Fibroblast of the conjunctiva (primary cell): ENCODE results near the gene NTSR1.
A peak's percentile ranks its signal among the peaks of the same experiment; 100 is the strongest.

Source experiments
- DNase-seq: peaks from one replicate; pipeline ENCODE4 v3.0.0-alpha.2; 2010; ENCODE audit warnings: low read depth

Gene NTSR1

DNA sequence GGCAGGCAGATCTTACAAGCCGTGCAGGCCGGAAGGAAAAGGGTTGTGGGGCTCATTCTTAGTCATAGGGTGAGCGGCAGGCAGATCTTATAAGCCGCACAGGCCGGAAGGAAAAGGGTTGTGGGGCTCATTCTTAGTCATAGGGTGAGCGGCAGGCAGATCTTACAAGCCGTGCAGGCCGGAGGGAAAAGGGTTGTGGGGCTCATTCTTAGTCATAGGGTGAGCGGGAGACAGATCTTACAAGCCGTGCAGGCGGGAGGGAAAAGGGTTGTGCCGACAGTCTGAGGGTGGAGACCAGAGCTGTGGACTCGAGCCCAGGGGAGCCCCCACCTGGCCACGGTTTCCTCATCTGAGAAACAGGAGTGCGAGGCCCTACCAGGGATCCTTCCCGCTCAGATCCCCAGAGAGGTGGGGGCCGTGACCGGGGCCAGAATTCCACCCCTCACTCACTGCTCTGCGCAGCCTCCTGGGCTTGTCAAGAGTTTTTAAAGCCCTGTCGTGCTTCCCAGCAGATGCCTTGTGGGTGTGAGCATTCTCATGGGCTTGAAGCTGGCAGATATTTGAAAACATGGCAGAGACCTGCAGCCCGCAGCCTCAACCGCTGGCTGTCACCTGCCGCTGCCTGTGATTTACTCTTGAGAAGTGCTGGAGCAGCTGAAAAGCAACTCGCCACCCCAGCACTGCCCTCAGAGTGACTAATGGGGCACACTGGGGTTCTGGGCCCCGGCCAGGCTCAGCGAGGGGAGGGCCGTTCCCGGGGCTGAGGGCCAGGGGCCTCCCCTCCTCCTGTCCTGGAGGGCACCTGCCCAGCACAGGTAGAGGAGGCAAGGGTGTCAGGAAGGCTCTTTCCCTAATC, 31.9 kb downstream of the NTSR1 start:
- DNase-seq = peak; percentile 71

DNA sequence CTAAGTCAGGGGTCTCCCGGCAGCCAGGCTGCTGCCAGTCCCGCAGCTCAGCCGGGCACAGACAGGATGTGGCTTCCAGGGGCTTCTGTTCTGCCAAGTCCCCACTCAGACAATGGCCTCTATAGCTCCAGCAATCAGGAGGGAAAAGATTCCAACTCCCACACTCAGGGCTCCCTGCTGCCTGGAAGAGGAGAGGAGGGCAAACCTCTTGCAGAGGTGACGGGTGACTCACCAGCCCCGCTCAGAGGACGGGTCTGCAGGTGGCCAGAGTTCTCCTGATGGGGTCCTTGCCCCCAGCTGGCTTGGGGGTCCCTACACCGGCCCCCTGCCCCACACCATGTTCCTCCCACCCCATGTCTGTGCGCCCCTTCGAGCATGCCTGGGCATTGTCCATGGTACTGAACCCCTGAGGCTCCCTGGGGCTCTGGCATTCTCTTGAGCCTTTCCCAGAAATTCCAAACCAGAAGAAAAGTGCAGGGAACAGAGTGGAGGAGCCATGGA, 32.6 kb downstream of the NTSR1 start:
- no peak for DNase-seq

DNA sequence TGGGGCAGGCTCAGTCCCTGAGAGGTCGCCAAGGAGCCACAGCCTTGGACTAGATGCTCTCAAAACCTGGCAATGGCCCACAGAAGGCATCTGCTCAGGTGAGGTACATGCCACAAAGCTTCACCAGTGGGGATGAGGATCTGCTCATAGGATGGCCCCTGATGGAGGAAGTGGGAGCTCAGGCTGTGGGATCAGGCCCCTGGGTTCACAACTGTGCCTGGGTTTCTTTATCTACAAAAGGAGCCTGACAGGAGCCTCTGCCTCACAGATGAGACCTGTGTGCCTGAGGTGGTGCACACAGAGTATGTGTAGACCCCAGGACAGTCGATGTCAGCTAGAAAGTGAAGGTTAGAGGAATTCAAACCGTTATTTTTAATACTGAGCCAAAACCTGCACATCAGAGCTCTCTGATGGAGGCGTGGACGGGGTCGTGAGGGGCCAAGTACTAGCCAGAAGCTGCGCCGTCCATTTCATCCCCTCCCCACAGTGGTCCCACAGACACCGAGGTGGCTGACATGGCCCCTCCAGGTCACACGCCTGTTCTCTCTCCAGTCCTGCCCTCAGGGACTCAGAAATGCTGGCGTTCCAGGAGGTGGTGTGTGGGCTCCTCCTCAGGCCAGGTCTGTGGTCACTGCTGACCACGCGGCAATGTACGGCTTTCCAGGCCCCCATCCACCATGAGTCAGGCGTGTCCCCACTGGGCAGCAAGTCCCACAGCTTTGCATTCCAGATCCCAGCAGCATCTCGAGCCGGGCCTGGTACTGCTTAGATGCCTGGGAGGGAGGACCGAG, 33.3 kb downstream of the NTSR1 start:
- DNase-seq = no peak

DNA sequence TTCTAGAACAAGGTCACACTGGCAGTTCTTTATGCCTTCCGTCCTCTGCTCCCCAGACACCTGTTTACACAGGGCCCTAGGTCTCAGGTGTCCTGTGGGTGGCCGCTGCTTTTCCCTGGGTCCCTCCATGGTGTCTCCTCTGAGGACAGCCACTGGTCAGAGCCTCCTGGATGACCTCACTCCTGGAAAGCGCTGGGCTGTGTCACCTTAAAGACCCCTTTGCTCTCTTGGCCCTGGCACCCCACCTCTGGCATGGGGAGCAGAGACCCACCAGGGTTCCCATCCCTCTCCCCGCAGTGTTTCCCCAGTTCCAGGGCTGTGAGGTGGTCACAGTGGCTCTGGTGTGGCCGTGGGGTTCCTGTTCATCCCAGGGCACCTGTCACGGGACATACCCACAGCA, 33.9 kb downstream of the NTSR1 start:
- DNase-seq = no peak

DNA sequence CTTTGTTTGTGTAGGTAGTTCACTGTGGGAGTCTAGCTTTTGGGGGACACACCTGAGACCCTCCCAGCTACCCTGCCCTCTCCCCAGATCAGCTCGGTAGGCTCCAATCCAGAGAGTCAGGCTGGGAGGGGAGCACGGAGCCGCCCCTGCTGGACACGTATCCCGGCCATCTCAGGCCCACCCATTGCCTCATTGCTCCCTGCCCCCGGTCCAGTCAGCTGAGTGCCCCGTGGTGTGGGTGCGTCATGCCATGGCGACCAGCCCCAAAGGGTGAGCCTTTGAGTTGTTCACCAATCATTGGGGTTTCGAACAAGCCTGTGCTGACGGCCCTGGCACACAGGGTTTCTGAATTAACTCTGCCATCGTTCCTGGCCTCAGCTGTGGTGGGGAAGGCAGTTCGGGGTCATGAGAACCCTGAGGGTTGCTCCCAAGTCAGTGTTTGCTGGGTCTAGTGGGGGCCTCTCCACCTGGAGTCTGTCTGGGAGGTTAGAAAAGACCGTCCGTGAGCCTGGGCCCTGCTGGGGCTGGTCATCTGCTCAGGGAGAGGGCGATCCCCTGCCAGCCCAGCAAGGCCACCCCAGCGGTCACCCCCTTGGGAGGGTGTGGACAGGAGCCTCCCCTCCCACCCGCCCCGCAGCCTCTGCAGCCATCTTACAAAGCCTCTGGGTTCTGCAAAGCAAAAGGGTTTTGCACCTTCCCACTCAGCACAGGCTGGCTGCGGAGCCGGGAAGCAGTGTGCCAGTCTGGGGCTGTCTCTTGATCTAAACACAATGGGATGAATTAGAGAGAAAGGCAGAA, 34.5 kb downstream of the NTSR1 start:
- no peak for DNase-seq

DNA sequence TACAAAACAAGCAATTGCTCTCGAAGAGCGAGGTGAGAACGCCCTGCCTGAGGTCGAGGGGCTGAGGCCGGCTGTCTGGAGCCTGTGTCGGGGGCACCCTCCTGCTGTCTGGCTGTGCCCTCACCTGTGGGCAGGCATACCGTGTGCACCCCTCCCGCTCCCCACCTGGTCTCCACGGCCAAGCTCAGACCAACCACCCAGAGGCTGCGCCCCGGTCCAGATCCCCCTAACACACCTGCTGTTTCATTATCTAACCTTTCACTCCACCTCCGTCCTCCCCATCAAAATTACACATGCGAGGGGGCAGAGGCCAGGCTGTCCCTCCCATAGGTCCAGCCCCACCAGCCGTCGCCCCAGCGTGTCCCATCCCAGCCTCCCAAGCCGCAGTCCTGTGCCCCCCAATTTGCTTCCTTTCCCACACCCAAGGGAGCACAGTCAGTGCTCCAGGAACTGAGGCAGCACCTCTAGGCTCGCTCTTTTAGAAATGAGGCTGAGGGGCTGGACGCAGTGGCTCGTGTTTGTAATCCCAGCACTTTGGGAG, 35.2 kb downstream of the NTSR1 start:
- no peak for DNase-seq

DNA sequence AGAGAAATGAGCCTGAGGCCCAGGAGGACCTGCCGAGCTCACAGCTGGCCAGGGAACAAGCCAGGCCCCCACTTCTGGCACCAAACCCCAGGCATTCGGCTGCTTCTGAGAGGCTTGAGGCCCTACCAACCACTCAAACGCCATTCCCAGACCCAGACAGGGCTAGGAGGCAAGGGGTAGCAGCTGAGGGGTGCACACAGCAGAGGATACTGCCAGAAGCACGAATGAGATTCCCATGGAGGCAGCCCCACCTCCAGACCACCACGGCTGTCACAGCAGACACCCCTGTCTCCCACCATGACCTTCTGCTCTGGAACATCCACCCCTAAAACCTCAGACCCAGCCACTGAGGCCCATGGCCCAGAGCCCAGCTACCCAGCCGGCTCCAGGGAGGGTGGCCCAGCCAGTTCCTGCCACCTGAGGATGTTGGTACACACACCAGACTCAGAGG, 36.1 kb downstream of the NTSR1 start:
- no peak for DNase-seq

DNA sequence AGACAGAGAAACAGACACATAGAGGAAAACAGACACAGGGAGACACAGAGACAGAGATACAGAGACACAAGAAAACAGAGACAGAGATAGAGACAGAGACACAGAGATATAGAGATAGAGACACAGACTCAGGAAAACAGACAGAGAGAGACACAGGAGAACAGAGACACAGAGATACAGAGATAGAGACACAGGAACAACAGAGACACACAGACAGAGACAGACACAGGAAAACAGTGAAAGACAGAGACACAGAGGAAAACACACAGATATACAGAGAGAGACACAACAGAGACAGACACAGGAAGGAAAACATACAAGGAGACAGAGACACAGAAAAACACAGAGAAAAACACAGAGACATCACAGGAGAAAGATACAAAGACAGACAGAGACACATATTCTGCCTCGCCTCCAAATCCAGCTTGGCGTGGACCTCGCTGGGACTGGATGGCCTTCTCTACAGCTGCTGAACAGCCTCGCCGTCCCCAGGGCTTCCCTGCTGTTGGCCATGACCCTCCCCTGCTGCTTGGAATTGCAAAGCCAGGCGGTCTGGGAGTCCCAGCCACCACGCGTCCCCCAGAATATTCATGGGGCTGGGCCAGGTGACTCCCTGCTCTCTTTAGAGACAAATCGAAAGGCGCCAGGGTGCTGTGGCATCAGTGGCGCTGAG, 36.8 kb downstream of the NTSR1 start:
- DNase-seq = no peak

DNA sequence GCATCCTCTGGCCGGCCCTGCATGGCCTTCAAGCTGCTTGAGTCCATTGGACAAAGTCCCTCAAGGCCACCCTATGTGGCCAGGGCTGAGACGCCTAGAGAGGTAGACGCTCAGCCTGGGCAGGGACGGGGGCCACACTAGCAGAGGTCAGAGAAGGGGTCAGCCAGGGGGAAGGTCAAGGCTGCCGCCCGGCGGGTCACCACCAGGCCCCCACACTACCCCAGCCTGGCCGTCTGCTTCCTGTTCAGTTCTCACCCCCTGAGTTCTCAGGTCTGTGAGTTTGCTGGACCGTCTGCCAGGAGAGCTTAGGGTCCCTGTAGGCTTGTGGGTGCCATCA, 37.3 kb downstream of the NTSR1 start:
- DNase-seq = no peak

DNA sequence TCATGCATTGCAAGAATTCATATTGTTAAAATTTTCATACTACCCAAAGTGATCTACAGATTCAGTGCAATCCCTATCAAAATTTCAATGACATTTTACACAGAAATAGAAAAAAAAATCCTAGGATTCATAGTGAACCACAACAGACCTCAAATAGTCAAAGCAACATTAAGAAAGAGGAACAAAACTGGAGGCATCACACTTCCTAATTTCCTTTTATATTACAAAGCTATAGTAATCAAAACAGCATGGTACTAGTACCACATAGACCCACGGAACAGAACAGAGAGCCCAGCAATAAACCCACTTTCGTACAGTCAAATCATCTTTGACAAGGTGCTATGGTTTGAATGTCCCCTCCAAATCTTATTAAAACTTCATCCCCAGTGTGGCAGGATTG, 39.7 kb downstream of the NTSR1 start:
- no peak for DNase-seq

DNA sequence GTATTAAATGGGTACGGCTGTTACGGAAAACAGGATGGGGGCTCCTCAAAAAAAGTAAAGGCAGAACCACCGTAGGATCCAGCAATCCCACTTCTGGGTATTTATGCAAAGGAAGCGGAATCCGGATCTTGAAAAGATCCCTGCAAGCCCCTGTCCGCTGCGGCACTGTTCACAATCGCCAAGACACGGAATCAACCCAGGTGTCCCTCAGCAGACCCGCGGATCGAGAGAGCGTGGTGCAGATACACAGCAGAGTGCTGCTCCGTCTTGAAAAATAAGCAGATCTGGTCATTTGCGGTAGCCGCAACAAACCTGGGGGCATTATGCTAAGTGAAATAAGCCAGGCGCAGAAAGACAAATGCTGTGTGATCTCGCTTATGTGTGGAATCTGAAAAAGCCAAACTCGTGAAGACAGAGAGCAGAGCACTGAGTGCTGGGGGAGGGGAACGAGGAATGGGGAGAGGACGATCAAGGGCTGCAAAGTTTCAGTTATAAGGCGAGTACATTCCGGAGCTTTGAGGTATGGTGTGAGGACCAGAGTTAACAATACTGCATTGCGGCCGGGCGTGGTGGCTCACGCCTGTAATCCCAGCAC, 41.3 kb downstream of the NTSR1 start:
- no peak for DNase-seq

DNA sequence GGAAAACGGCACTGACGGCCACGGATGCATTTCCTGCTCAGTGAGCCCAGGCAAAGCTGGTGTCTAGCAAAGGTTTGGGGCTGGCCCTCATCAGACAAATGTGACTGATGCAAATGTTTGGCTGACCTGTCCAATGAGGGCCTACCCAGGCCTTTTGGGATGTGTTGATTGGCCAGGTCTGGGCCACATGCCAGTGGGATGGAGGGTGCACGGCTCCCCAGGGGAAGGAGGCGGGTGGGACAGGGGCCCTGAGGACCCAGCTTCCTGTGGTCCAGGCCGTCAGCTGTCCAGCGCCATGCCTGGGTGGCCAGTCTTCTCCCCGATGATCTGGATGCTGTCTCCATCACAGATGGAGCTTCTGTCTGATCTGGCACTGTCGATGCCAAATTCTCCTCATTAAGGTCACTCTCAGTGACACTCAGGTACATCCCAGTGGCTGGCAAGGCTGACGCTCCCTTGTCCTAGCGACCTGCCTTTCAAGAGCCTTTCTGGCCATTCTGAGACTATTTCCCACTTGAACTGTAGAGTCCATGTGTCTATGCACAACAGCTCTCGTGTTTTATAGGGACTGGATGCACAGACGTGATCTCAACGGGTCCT, 43.0 kb downstream of the NTSR1 start:
- no peak for DNase-seq

DNA sequence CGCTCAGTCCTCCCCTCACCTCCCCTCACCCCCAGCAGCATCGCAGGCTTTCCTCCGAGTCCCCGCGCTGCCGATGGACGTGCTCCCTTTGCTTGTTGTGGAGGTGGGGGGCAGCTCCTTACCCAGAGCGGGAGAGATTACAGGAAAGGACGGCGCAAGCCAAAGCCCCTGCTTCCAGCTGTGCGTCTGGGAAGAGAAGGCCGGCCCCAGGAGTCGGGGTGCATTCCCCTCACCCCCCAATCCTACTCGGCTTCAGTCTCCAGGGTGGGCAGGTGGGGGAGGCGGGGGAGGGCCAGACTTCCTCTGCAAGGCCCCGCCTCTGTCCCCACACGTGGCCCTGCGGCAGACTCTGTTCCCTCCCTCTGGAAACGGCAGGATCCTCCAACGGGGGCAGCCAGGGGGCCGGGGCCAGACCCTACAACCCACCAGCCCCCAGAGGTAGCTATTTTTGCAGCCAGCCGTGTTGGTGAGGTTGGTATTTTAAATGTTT, 43.6 kb downstream of the NTSR1 start:
- no peak for DNase-seq

DNA sequence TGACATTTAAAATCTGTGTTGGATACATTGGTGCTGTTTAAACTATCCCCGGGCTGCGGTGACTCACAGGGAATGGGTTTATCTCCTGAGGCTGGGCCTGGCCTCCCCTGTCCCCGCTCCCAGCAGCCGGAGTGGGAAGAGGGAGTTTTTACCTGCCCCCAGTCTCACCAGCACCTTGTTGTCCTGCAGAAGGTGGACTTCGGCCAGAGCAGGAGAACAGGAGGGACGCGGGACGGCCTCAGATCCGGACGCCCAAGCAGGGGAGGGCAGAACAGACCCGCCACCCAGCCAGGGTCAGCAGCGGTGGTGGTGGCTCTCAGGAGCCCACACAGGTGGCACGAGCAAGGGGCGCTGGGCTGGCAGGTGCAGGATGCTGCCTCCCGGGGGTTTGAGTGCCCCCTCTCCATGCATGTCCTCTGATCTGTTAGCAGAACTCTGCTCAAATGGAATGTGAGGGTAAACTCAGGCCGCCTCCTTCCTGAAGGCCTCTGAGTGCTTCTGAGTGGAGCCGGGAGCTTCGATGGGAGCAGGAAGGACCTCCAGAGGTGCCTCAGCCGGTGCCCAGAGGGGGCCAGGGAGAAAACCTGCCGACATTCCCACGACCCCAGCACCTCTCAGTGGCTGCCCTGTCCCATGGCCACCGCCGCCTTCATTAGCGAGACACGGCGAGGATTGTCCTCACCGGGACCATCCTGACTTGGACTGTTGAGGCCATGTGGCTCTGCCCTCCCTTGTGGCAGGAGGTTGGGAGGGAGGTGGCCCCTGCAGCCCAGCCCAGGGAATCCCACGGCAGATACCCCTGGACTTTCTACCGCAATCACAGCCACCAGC, 44.2 kb downstream of the NTSR1 start:
- DNase-seq = no peak

DNA sequence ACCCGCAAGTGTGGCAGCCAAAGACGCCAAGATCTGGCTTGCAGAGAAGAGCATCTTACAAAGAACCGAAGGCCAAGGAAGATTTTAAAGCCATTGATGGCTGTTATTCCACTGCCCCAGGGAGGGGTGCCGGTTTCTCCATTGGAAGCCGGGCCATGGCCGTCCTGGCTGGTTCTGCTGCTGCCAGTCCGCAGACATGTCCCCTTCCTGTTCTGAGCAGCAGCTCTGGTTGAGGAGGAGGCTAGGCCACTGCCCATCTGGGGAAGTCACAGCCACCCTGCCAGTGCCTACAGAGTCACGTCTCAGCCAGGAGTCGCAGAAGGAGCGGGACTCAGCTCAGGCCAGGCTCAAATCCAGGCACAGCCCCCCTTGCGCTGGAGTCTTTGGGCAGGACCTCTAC, 45.0 kb downstream of the NTSR1 start:
- no peak for DNase-seq

DNA sequence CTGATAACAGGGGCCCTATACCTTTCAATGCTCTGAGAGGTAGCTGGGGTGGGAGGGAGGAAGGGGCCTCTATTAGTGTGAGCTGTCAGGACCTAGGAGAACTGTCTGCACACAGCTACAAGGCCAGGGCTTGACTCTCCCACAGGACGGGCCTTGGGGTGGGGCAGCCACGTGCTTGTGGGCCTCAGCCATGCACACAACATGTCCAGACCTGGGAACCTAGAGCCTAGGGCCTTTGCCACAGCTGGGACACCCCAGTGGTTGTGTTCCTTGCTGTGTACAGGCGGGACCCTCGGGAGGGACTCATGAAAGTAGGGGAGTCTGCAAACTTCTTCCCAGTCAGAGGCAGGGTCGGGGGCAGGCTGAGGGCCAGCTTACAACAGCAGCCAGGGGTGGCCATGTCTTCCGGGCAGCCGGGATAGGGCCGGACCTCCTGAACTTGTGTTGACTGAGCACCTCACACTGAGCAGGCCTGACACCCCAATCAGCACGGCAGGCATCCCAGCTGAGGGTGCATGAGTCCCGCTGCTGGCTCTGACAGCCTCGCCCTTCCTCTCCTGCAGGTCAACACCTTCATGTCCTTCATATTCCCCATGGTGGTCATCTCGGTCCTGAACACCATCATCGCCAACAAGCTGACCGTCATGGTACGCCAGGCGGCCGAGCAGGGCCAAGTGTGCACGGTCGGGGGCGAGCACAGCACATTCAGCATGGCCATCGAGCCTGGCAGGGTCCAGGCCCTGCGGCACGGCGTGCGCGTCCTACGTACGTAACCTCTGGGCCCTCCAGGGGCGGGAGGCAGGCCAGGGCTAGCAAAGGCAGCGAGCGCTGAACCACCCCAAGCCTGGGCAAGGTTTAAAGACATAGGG, 45.7 kb downstream of the NTSR1 start:
- DNase-seq = no peak

DNA sequence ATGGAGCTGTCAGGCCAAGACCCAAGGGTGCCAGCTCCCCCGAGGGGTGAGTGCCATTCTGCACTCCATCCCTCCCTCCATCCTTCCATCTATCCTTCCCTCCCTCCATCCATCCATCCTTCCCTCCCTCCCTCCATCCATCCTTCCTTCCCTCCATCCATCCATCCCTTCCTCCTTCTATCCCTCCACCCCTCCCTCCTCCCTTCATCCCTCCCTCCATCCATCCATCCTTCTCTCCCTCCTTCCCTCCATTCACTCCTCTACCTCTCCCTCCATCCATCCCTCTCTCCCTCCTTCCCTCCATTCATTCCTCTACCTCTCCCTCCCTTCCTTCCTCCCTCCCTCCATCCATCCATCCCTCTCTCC, 46.3 kb downstream of the NTSR1 start:
- no peak for DNase-seq

DNA sequence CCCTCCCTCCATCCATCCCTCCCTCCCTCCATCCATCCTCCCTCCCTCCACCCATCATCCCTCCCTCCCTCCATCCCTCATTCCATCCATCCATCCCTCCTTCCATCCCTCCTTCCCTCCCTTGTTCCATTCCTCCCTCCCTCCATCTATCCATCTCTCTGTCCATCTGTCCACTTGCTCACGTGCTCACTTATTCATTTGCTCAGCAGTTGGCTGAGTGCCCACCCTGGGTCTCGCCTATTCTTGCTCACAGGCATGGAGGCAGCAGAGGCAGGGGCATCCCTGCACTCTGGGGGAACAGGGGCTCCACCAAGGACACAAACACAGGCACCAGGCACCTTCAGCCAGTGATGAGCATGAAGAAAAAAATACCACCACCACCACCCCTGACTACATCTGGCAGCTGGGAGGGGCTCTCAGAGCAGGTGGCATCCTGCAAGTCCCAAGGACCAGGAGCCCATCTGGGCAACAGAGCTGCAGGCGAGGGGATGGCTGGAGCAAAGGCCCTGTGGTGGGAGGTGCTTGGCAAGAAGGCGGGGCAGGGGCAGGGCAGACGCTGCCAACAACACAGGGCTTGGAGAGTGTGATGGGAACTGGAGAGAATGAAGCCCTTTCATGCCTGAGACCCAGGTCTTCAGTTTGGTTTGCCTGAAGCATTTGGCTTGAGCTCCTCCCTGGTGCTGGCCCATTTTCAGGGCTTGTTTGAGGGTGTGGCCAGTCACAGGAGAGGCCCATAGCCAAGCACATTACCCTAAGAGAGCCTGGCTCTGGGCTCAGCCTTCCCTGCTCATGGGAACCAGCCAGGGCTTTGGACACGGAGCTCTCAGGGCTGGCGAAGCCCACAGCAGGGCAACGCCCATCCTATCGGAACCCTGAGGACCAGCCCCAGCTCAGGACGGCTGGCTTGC, 47.4 kb downstream of the NTSR1 start:
- DNase-seq = no peak
